AG04450 (cell line): ENCODE data around the gene CBY3. TPM values are rescaled to one million over a fixed set of nuclear protein-coding genes. Genes with fewer than 3 reads are reported as not detected.
A peak's percentile ranks its signal among the peaks of the same experiment; 100 is the strongest.

ENCODE experiments used
- CTCF ChIA-PET: fragments of 300-600, 350-600 bp; formaldehyde crosslinking; extraction: SDS; loops from one replicate; lab custom pipeline; 2022; ENCODE audit warnings: antibody characterized with exemption, inconsistent platforms; lab: Charles Lee
- POLR2A ChIA-PET: fragments of 350-600 bp; formaldehyde crosslinking; extraction: SDS; loops from one replicate; lab custom pipeline; 2021; ENCODE audit warnings: antibody characterized with exemption, inconsistent platforms; lab: Yijun Ruan, JAX
- DNase-seq: peaks from one replicate; pipeline ENCODE4 v3.0.0-alpha.2; 2011; ENCODE audit warnings: low read depth, low spot score
- H3K27ac ChIP-seq: one replicate; pipeline ENCODE4 v1.5.1; 2012; ENCODE audit warnings: low read depth, low read length, control low read depth
- H3K27me3 ChIP-seq: one replicate; pipeline ENCODE4 v1.6.0; 2012; ENCODE audit warnings: low read length; ENCODE audit not compliant: control insufficient read depth, insufficient read depth
- H3K4me3 ChIP-seq: 2 replicates; pipeline ENCODE4 v1.5.1; 2011; ENCODE audit warnings: mild to moderate bottlenecking, low read depth, low read length, control low read depth
- H3K9me3 ChIP-seq: 2 replicates; pipeline ENCODE4 v1.5.1; 2012; ENCODE audit warnings: low read length; ENCODE audit not compliant: control insufficient read depth, insufficient read depth
- polyA plus RNA-seq: library from polyadenylated mRNA; depleted of rRNA; stranded (reverse); fragments of >200 nt; gene quantifications from 2 replicates; pipeline ENCODE4 v1.2.3, GENCODE V29; 2011
- TF ChIP-seq, protein P1 (sequence below): IDR thresholded peaks from 2 replicates; pipeline ENCODE4 v1.5.1; 2011; ENCODE audit warnings: low read depth, low read length, control low read depth, inconsistent platforms

Gene CBY3
- polyA plus RNA-seq, 1 experiment = not detected

GRCh38 chr5:179727106-179727505, 46.3 kb upstream of the CBY3 start:
- no peak overlapping the region for H3K4me3 ChIP-seq
- no peak for DNase-seq
- TF ChIP-seq, protein P1, sequence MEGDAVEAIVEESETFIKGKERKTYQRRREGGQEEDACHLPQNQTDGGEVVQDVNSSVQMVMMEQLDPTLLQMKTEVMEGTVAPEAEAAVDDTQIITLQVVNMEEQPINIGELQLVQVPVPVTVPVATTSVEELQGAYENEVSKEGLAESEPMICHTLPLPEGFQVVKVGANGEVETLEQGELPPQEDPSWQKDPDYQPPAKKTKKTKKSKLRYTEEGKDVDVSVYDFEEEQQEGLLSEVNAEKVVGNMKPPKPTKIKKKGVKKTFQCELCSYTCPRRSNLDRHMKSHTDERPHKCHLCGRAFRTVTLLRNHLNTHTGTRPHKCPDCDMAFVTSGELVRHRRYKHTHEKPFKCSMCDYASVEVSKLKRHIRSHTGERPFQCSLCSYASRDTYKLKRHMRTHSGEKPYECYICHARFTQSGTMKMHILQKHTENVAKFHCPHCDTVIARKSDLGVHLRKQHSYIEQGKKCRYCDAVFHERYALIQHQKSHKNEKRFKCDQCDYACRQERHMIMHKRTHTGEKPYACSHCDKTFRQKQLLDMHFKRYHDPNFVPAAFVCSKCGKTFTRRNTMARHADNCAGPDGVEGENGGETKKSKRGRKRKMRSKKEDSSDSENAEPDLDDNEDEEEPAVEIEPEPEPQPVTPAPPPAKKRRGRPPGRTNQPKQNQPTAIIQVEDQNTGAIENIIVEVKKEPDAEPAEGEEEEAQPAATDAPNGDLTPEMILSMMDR = no peak
- no peaks in the 10 kb centered on the region for H3K9me3 ChIP-seq
- POLR2A ChIA-PET = interaction anchor here (0.6 kb wide), 1 partner anchor 115 kb away, joined by 6 read pairs; no protein-coding TSS in a partner anchor
- no peaks in the 10 kb centered on the region for H3K27me3 ChIP-seq
- no peak overlapping the region for H3K27ac ChIP-seq
- CTCF ChIA-PET = interaction anchor here (0.5 to 1.3 kb wide), 2 partner anchors 17 to 36 kb away, joined by 4 read pairs; no protein-coding TSS in a partner anchor

DNA sequence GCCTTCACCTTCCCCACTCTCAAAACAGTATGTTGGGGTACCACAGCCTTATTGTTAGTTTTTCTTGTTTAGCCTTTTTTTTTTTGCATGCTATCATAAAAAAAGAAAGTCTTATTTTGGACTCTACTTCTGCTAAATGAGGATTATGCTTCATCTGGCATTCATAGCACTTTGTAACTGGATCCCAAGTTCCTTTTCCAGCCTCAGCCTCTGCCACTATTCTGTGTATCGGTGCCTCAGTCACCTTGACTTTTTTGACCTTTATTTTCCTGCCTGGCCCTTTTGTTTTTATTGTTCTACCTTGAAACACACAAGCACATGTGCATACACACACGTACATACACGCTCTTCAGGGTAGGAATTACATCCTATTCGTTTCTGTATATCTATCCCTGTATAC, 43.3 kb upstream of the CBY3 start:
- H3K27me3 ChIP-seq = no peaks in the 10 kb centered on the region
- H3K9me3 ChIP-seq = no peaks in the 10 kb centered on the region
- POLR2A ChIA-PET = no interaction called here
- no peak overlapping the region for H3K27ac ChIP-seq
- H3K4me3 ChIP-seq = no peak overlapping the region
- DNase-seq = no peak
- CTCF ChIA-PET = no interaction called here
- TF ChIP-seq, protein P1 = no peak

- H3K9me3 ChIP-seq = no peaks in the 10 kb centered on the region
- POLR2A ChIA-PET = no interaction called here
- no peaks in the 10 kb centered on the region for H3K27me3 ChIP-seq
- H3K27ac ChIP-seq = no peak overlapping the region
- TF ChIP-seq, protein P1 = no peak
- CTCF ChIA-PET = interaction anchor here (0.5 to 0.7 kb wide), 2 partner anchors 35 to 43 kb away, joined by 3 read pairs; no protein-coding TSS in a partner anchor
- H3K4me3 ChIP-seq = no peak overlapping the region
- no peak for DNase-seq
Measured at GRCh38 chr5:179720222-179720621, 39.4 kb upstream of the CBY3 start.

GRCh38 chr5:179716286-179716685, 35.5 kb upstream of the CBY3 start:
- TF ChIP-seq, protein P1 = no peak
- H3K27ac ChIP-seq = no peak overlapping the region
- ChIA-PET CTCF (interaction anchor here (0.7 to 1.1 kb wide), 2 partner anchors 47 to 86 kb away, joined by 3 read pairs; no protein-coding TSS in a partner anchor), POLR2A (interaction anchor here (1.1 kb wide), 1 partner anchor 16 kb away, joined by 3 read pairs; the partner anchor contains the start of gene MAML1)
- H3K4me3 ChIP-seq = no peak overlapping the region
- no peak for DNase-seq
- H3K27me3 ChIP-seq = no peaks in the 10 kb centered on the region
- H3K9me3 ChIP-seq = no peaks in the 10 kb centered on the region

DNA sequence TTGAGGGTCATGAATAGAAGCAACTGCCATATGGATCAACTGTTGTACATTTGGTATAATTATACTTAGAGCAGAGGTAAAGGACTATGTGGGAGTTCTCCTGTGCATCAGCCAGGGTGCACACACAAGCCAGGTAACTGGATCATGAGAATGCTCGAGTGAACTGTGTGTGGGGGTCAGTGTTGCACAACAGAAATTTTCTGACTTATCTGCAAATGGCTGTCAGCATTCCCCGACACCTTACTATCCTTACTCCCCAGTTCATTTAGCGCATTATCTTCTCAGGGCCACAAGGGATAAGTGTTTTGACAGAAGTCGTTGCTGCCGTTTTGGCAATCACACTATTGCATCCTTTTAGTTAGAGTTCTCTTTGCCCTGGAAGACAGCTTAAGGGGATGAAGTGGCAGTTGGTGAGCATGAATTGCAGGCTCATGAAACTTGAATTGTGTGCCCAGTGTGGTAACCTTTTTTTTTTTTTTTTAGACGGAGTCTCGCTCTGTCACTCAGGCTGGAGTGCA, 19.6 kb upstream of the CBY3 start:
- DNase-seq = no peak
- H3K27ac ChIP-seq = no peak overlapping the region
- H3K4me3 ChIP-seq = peak overlapping the region; percentile 71
- POLR2A ChIA-PET = interaction anchor here (0.7 to 1.9 kb wide), 2 partner anchors 31 to 140 kb away, joined by 3 to 7 read pairs; no protein-coding TSS in a partner anchor
- no peaks in the 10 kb centered on the region for H3K27me3 ChIP-seq
- no peaks in the 10 kb centered on the region; the same call in 1 of the 2 replicates for H3K9me3 ChIP-seq
- CTCF ChIA-PET = interaction anchor here (1.0 kb wide), 1 partner anchor 63 kb away, joined by 5 read pairs; no protein-coding TSS in a partner anchor
- TF ChIP-seq, protein P1 = no peak
